HL-60 (cell line): ENCODE data around the gene ALDH1B1.

Experiments
- GABPA ChIP-seq: IDR thresholded peaks from 2 replicates; pipeline ENCODE4 v1.6.1; 2012; ENCODE audit warnings: low read depth
- POLR2AphosphoS5 ChIP-seq: IDR thresholded peaks from 2 replicates; pipeline ENCODE4 v1.6.1; 2012; ENCODE audit warnings: low read depth
- SPI1 ChIP-seq: IDR thresholded peaks from 2 replicates; pipeline ENCODE4 v1.6.1; 2012; ENCODE audit warnings: low read depth, mild to moderate bottlenecking, borderline replicate concordance
- TF ChIP-seq, protein P1 (sequence below): IDR thresholded peaks from one replicate; pipeline ENCODE4 v1.5.1; 2011; ENCODE audit warnings: low read length, control low read depth, inconsistent platforms; ENCODE audit not compliant: insufficient read depth
- TF ChIP-seq, protein P2 (sequence below): IDR thresholded peaks from 2 replicates; pipeline ENCODE4 v1.6.1; 2012; ENCODE audit warnings: low read depth; ENCODE audit not compliant: insufficient replicate concordance

GRCh38 chr9:38419181-38419580 lies 26.7 kb downstream of the ALDH1B1 start:
- TF ChIP-seq, protein P1, sequence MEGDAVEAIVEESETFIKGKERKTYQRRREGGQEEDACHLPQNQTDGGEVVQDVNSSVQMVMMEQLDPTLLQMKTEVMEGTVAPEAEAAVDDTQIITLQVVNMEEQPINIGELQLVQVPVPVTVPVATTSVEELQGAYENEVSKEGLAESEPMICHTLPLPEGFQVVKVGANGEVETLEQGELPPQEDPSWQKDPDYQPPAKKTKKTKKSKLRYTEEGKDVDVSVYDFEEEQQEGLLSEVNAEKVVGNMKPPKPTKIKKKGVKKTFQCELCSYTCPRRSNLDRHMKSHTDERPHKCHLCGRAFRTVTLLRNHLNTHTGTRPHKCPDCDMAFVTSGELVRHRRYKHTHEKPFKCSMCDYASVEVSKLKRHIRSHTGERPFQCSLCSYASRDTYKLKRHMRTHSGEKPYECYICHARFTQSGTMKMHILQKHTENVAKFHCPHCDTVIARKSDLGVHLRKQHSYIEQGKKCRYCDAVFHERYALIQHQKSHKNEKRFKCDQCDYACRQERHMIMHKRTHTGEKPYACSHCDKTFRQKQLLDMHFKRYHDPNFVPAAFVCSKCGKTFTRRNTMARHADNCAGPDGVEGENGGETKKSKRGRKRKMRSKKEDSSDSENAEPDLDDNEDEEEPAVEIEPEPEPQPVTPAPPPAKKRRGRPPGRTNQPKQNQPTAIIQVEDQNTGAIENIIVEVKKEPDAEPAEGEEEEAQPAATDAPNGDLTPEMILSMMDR = no peak
- TF ChIP-seq GABPA (no peak), POLR2AphosphoS5 (no peak), SPI1 (no peak)
- TF ChIP-seq, protein P2, sequence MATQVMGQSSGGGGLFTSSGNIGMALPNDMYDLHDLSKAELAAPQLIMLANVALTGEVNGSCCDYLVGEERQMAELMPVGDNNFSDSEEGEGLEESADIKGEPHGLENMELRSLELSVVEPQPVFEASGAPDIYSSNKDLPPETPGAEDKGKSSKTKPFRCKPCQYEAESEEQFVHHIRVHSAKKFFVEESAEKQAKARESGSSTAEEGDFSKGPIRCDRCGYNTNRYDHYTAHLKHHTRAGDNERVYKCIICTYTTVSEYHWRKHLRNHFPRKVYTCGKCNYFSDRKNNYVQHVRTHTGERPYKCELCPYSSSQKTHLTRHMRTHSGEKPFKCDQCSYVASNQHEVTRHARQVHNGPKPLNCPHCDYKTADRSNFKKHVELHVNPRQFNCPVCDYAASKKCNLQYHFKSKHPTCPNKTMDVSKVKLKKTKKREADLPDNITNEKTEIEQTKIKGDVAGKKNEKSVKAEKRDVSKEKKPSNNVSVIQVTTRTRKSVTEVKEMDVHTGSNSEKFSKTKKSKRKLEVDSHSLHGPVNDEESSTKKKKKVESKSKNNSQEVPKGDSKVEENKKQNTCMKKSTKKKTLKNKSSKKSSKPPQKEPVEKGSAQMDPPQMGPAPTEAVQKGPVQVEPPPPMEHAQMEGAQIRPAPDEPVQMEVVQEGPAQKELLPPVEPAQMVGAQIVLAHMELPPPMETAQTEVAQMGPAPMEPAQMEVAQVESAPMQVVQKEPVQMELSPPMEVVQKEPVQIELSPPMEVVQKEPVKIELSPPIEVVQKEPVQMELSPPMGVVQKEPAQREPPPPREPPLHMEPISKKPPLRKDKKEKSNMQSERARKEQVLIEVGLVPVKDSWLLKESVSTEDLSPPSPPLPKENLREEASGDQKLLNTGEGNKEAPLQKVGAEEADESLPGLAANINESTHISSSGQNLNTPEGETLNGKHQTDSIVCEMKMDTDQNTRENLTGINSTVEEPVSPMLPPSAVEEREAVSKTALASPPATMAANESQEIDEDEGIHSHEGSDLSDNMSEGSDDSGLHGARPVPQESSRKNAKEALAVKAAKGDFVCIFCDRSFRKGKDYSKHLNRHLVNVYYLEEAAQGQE = no peak
